Erythroblast (primary cell): Measurements from ENCODE around the gene GABPB1.

Source experiments
- GATA1 ChIP-seq: IDR thresholded peaks from 2 replicates; pipeline ENCODE4 v1.6.1; 2011; ENCODE audit warnings: low read depth, mild to moderate bottlenecking, control low read depth, low read length, moderate library complexity
- POLR2A ChIP-seq: IDR thresholded peaks from 2 replicates; pipeline ENCODE4 v1.6.1; 2011; ENCODE audit warnings: mild to moderate bottlenecking, low read length

- TF ChIP-seq POLR2A = no peak
- TF ChIP-seq GATA1 = no peak
These were observed 36.3 kb downstream of the GABPB1 start for GRCh38 chr15:50318697-50319096.
